ENCODE measurements around the gene VWA5B1.

The VWA5B1 gene

GRCh38 chr1:20390589-20391331, 100.1 kb downstream of the VWA5B1 start:
- DNase-seq (ENCODE audit: low spot score) = no peak

DNA sequence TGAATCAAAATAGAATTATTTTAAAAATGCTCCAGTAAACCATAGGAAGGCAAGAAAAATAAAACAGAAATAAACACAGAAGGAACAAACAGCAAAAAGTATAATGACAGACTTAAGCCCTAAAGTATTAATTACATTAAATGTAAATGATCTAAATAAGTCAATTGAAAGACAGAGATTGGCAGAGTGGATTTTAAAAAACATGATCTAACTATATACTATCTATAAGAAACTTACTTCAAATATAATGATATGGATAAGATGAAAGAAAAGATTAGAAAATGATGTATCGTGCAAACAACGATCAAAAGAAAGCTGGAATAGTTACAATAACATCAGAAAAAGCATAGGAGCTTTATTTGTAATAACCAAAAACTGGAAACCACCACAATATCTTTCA, 104.6 kb downstream of the VWA5B1 start:
- DNase-seq (ENCODE audit: low spot score) = no peak

DNA sequence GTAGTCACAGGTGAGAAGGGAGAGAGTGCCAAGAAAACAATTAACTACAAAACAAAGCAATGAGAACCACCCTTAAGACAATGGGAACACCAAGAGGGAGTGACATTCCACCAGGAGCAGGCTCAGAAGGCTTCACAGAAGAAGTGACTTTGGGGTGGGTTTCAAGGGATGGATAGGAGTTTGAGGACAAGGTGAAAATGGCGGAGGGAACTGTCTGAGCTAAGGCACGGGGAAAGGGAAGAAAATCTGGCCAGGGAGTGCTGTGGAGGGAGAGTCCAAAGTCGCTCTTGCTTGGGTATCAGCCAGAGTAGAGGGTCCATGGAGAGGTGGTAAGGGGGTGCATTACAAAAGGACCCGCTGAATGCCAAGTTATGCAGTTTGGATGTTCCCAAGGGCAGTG, 108.1 kb downstream of the VWA5B1 start:
- DNase-seq (ENCODE audit: low spot score) = no peak

DNA sequence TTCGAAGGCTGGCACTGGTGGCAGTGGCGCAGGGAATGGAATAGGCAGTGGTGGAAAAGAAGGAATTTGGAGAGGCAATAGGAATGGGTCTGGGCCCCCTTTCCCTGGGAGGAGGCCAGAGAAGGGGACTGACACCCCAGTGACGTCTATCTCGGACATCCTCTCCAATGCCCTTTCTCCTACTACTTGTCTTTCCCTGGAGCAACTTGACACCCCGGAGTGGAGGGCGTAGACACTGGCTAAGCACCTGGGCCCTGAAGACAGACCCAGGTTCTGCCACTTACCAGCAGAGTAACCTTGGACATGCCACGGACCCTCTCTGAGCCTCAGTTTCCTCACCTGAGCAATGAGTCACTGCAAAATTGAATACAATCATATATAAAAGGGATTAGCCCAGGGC, 108.5 kb downstream of the VWA5B1 start:
- no peak for DNase-seq (ENCODE audit: low spot score)

DNA sequence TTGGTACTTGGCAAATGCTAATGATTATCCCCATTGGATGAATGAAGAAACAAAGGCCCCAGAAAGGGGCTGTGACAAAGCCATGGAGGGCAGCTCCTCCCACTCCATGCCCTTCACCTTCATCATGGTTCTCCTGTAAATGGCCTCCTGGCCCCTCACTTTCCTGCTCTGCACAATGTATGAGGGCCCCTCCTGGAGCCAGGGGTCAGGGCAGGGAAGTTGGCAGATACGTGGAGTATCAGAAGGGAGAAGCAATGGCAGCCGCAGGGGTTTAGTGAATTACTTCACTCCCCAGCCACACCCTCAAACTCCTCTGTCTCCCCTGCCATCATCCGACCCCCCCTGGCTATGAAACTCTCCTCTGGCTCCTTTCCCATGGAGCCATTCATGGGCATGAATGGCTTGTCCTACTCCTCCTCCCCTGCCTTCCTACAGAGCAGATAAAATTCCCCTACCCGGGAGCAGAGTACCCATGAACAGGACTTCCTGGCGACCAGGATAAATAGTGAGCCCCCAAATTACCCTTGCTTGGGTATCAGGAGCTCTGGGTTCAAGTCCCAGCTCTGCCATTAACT, 109.0 kb downstream of the VWA5B1 start:
- DNase-seq (ENCODE audit: low spot score) = no peak

GRCh38 chr1:20400341-20401177, 109.9 kb downstream of the VWA5B1 start:
- no peak for DNase-seq (ENCODE audit: low spot score)

- DNase-seq (ENCODE audit: low spot score) = no peak
These were observed 110.8 kb downstream of the VWA5B1 start for GRCh38 chr1:20401405-20402010.

DNA sequence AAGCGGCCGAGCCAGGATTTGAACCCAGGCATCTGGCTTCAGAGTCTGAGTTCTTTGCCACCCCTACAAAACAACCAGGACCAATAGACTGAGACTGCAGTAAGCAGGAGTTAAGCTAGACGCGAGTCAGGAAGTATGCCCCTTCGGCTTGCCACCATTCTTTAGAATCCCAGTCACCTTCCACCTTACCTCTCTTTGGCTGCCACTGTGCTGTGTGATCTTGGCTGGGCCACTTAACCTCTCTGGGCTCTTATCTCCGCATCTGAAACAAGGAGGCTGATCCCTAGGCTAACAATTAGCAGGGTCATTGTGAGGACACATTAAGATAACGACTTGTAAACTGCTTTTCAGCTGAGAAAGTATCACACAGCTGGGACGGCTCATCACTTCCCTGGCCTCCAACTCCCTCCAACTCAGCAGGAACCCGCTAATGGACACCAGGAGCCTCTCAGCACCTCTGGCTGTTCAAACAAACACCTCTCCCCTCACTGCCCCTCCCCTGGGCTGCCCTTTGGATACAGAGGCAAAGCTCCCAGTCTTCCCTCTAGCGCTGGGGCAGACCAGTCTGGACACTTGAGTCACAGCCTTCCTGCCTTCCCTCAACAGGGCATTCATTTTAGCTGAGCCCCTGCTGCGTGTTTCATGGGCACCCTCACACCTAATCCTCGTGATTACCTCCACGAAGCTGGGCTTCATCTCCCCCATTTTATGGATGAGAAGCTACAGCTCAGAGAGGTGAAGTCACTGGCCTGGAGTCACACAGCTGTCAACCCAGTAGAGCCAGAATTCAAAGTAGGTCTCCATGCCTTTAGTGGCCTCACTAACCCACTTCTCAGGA, 112.1 kb downstream of the VWA5B1 start:
- DNase-seq (ENCODE audit: low spot score) = no peak

GRCh38 chr1:20403423-20404145, 112.9 kb downstream of the VWA5B1 start:
- no peak for DNase-seq (ENCODE audit: low spot score)

- no peak for DNase-seq (ENCODE audit: low spot score)
These were observed 113.8 kb downstream of the VWA5B1 start for GRCh38 chr1:20404466-20404865.
